HL-60/S4 treated with phorbol 12-myristate 13-acetate at 8.2 ng/mL for 4 days and 3 days (cell line): ENCODE data around the gene TLNRD1.

Experiments used
- in situ Hi-C: fragments of 300-500 bp; cut with MboI; formaldehyde crosslinking; loops from 2 replicates; pipeline ENCODE4 v1.15.0; 2022; ENCODE audit warnings: low sequenced_read_pairs

Gene TLNRD1

DNA sequence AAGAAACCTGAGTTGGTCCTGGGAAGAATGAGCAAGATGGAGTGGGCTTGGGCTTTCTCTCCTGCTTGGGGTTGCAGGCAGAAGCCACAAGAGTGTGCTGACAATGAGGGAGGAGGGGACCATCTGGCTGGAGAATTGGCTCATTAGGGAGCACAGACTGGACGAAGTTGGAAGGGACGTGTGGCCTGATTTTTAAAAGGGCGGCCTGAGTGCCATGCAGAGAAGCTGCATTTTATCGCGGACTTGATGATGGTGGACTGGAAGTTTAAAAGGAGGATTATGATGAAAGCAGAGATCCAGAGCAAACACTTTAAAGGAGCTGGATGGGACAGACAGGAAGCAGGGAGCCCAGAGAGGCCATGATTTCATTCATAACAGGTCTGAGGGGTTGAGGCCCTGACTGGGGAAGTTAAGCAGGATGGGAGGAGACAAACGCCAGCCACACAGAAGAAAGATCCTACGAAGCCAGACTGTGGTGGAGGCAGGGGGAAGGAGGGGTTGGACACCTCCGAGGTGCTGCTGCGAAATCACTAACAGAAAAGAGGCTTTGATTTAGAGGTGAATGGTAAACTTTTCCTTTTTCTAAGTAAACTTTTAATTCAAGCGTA lies 23.6 kb downstream of the TLNRD1 start:
- in situ Hi-C loops: no loop called here

DNA sequence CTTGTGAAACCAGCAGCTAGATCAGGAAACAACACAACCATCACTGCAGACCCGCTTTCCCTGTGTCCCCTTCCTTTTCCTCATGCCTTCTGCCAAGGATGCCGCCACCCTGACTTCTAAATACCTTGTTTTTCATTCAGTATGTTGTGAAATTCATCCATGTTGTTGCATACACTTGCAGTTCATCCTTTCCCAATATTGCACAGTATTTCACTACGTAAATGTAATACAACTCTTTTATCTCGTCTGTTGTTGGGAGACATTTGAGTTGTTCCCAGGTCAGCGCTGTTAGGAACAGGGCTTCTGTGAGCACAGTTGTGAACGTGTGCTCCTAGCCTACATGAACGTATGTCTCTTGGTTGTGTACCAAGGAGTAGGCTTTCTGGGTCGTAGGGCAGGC lies 24.2 kb downstream of the TLNRD1 start:
- in situ Hi-C loops: no loop called here

DNA sequence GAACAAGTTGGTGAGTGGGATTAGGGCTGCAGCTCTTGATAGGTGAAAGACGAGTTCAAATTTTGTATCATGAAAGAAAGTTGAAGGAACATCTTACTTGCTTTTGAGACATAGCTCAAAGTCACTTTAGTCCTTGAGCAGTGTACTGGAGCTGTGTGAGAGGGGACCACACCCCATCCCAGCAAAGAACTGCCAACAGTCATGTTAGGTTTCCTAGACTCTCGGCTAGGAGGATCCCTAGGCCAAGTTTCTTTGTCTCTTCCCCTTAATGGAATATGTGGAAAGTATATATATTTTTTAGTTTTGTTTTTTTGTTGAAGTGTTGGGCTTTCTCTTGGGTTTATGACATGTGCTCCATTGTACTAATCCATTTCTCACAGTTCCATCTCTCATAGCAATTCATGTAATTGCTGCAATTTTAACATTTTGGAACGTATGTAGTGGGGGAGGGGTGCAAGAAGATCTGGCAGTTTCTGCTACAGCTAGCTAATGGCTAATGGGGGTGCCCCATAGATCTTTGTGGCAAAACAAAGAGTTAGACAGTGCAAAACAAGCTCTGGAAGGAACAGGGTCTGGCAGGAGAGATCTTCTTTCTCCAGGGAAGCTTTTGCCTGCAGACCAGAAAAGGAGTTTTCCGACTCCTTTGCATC lies 25.1 kb downstream of the TLNRD1 start:
- in situ Hi-C loops: no loop called here

DNA sequence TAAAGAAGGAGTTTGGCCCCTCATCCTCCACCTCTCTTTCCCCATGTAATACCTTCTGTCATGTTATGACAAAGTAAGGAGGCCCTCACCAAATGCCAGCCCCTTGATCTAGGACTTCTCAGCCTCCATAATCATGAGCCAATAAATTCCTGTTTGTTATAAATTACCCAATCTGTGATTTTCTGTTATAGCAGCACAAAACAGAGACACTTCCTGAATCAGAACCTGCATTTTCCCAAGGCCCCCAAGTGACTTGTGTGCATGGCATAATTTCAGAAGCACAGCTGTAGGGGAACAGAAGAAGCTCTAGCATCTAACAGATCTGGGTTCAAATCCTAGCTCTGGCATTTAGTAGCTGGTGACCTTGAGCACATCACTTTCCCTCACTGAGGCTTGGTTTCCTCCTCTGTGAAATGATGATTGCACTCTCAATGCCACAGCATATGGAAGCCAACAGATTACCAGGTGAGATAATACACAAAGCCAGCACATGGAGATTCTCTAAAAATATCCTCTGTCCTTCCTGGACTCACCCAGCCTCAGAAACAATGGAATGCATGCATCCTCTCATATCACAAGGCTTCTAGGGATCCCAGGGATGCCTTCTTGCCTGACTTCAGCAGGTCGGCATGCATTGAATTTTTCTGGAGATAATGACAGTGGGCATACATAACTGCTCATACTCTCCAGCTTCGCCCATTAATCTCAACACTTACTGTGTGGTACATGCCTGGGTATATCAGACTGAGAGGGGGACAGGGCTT lies 26.3 kb downstream of the TLNRD1 start:
- in situ Hi-C loops: no loop called here

DNA sequence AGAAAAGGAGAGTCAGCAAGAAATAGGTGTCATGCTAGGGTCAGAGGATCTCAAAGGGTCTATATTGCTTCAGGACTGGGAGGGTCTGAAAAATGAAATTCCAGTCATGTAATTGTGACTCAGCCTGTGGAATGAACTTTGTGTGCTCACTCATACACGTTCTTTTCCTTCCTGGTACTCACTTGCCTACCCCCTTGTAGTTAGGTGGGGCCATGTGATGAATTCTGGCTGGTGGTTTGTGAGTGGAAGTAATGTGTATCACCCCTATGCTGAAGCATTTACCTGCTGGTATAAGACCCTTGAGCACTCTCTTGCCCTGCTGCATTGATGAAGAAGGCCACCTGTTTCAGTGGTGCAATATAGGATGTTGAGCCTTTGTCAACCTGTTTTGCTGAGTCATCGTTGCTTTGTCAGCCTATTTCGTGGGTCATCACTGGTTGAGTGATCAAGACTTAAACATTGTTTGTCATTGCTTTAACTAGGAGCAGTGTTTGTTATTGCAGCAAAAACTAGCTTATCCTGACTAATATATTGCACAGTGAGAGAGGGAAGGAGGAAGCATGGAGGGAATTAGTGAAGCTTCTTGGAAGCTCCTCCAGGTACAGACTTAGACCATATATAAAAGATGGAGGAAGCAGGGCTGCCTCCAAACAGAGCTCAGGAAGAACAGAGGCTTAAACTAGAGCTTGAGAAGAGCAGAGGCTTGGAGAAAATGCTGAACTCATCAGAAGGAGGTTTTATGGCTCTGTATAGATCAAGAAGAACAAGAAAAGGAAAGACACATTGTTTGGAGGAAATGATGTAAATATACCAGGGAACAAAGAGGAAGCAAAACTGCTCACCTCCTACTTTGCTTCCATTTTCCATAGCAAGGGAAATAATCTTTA lies 28.9 kb downstream of the TLNRD1 start:
- in situ Hi-C loops: no loop called here

DNA sequence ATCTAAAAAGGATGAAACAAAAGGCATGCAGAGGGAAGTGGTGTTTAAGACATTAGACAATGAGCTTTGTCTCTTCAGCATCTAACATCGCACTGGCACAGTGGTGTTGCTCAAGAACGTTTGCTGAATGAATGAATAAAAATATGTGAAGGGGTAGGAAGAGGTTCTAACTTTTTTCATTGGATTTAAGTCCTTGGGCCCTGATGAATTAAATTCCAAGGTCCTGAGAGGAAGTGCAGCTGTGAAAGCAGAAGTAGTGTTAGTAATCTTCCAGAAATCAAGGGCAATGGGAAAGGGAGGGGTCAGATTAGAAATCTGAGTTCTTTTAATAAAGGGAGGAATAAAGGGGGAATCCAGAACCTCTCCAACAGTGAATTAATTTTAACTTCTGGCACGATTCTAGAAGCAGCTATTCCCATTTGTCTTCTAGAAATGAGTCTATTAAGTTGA lies 29.6 kb downstream of the TLNRD1 start:
- in situ Hi-C loops: no loop called here

DNA sequence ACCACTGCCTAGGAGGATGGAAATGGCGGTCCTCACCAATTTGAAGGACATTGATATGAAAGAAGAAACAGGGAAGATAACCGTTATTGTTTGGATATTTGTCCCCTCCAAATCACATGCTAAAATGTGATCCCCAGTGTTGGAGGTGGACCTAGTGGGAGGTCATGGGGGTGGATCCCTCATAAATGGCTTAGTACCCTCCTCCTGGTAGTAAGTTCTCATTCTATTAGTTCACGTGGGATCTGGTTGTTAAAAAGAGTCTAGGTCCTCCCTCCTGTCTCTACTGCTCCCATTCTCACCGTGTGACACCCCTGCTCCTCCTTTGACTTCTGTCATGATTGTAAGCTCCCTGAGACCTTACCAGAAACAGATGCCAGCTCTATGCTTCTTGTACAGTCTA lies 30.5 kb downstream of the TLNRD1 start:
- in situ Hi-C loops: no loop called here

DNA sequence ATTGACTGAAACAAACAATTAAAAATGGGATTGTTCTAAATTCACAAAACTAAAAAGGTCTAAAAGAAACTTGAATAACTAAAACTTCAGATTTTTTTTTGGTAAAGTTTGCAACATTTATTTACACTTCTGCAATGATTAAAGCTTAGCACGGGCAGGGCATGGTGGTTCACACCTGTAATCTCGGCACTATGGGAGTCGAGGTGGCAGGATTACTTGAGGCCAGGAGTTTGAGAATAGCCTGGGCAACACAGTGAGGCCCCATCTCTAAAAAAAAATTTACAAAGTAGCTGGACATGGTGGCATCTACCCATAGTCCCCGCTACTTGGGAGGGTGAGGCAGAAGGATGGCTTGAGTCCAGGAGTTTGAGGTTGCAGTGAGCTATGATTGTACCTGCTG lies 31.6 kb downstream of the TLNRD1 start:
- in situ Hi-C loops: no loop called here

DNA sequence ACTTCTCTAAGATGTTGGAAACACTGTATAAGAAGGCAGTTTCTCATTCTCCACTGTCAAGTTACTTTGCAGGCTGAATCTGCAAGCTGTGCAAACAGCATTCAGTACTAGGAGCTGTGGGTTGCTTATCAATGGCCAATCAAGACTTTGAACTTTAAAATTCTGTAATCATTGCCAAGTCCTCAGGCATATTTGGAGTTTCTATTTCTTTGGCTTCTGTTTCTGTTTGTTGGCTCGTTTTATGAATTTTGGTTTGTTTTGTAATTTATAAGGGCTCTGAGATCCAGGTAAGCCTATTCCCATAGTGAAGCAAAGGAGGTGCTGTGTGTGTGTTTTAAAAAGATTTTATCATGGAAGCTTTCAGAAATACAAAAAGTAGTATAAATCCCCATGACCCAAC lies 32.1 kb downstream of the TLNRD1 start:
- in situ Hi-C loops: no loop called here

DNA sequence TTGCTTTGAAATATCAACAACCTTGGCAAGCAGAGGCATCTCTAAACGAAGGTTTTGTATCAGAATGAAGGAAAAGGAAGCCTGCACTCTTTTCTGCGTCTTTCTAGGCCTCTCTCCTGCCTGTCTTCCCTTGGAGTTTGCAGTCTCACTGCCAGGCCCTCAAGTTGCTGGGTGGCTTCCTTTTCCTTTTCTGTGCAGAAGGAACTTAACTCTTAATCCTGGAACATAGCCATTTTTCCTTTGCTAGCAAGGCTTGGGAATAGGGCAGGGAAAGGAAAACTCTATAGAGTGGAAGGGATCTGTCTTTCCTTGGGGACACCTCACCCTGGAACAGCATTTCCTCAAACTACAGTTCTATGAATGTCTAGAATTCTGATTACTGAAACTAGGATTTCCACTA lies 32.8 kb downstream of the TLNRD1 start:
- in situ Hi-C loops: no loop called here

DNA sequence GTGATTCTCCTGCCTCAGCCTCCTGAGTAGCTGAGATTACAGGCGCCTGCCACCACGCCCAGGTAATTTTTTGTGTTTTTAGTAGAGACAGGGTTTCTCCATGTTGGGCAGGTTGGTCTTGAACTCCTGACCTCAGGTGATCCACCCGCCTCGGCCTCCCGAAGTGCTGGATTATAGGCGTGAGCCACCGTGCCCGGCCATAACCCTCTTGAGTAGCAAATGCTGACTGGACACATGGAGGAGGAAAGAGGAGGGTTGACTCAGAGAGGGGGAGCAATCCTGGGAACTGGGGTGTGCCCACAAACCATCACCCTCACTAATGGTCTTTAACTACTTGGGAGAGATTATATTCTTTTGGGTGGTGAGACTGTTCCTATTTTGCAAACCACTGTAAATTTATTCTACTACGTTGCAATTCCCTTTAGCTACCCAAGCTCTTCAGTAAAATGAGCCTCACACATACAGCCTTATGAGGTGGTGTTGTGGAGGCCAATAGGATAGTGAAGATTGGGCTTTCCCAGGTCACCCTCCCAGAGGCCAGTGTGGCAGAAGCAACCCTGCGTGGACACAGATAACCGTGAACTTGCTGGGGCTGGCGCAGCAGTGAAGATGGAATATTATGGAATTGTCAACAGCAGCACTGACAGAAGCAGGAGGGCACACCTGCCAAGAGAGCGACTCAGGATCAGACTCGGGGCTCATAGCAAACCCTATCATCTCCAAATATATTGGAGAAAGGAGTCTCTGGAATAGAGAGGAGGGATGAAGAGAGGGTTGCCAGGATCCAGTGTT lies 37.4 kb downstream of the TLNRD1 start:
- in situ Hi-C loops: no loop called here

DNA sequence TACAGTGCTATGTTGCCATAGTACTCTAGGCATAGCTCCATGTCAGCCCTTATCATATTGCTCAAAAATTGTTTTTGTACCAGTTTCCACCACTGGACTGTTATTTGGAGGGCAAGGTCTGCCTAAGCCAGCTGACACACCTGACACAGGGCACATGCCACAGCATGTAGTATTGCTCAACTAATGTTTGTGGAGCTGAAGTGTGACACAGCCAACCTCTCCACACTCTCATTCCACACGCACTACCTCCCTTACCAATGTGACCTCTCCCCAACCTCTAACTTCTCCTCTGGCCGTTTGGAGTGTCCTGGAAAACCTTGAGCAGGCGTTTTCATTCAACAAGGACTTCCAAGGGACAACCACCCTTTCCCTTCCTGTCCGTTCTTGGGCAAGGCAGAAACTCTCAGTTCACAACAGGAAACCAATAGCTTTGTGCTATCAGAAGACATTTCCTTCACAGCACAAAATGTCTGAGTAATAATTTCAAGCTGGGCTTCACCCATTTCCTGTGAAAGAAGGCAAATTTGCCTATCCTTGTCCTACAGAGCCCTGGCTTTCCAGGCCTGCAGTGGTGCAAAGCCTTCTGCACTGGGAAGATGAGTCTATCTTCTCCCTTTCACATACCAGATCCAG lies 38.4 kb downstream of the TLNRD1 start:
- in situ Hi-C loops: no loop called here

DNA sequence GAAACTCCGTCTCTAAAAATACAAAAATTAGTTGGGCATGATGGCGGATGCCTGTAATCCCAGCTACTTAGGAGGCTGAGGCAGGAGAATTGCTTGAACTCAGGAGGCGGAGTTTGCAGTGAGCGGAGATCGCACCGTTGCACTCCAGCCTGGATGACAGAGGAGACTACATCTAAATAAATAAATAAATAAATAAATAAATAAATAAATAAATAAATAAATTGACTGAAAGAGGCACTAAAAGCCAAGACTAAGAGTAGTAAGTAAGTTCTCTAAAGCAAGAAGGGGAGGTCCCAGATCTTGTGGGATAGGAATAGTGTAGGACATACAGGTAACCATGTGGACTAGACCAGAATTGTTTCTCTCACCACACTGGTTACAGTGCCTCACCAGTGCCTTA lies 40.0 kb downstream of the TLNRD1 start:
- in situ Hi-C loops: no loop called here

DNA sequence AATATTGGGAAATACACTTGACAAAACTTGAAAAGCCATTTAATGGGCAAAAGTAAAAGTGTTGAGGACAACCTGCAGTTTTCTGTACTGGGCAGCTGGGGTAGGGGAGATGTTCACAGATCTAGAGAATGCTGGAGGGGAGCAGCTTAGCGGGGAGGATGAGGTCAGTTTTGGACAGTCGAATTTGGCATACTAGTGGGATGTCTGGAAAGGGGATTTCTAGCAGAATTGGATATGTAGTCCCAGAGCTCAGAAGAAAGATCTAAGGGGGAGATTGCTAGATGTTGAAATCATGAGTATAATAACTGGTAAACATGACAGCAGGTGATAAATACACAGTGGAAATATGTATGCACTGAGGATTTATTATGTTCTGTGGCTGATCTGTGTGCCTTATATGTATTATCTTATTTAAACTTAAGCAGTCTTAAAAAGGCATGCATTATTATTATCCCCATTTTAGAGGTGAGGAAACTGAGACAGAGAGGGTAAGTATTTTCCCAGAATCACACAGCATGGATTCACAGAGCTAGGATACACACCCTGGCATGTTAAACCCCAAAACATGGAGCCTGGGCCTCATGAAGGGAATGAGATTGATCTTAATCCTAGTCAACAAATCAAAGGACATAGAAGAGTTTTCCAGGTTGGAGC lies 42.7 kb downstream of the TLNRD1 start:
- in situ Hi-C loops: no loop called here

DNA sequence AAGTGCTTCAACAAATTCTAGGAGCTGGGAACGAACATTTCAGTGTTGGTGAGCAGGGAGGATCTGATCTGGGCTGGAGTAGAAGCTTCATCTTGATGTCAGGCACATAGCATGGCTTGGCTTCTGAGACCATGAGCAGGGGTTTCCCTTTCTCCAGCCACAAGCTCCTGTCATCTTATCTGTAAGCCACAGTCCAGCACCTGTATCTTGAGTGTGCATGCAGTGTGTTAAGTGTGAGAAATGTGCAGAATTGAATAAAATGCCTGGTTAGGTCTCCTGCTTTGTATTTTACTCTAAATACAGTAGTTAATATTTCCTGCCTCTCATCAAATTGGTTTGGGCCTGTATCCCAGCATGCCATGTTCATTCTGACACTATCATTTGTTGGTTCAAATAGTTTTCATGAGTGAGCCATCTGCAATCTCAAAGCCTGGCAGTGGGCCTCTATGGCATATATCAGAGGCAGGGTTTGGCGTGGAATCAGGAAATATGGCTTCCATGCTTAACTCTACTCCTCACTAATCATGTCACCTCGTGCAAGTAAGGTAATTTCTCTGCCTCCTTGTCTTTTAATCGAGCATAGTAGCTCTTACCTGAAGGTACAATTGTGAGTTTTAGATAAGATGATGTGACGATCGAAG lies 43.3 kb downstream of the TLNRD1 start:
- in situ Hi-C loops: no loop called here

DNA sequence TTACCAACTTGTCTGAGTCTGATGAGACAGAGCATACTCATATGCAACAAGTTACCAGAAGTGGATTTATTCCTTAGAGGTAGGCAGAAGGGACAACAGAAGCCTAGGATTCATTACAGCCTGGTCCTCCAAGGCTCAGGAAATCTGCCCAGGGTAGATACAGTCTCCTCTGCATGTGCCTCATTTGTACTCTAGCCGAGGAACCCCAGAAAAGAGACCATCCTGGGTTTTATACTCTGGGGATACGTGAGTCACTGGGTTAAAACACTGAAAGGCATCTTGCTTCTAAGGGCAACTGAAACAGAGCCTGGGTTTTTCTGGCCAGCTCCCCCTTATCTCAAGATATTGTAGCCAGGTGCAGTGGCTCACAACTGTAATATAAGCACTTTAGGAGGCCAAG lies 45.6 kb downstream of the TLNRD1 start:
- in situ Hi-C loops: no loop called here

DNA sequence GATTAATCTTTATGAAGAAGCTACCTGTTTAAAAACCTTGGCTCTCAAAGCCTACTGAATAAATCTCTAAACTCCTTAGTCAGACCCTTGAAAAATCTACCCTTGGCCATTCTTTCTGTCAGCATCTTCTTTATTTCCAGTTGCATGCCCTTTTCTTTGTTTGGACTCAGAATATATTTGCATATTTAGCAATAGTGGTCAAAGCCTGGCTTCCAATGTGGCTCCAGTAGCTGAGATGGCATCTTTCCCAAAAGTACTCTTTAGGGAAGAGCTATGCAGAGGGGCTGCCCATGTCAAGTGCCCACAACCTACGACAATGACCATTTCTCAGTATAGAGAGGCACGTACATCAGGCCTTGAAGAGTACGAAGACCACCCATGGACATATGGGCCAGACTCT lies 47.2 kb downstream of the TLNRD1 start:
- in situ Hi-C loops: no loop called here

DNA sequence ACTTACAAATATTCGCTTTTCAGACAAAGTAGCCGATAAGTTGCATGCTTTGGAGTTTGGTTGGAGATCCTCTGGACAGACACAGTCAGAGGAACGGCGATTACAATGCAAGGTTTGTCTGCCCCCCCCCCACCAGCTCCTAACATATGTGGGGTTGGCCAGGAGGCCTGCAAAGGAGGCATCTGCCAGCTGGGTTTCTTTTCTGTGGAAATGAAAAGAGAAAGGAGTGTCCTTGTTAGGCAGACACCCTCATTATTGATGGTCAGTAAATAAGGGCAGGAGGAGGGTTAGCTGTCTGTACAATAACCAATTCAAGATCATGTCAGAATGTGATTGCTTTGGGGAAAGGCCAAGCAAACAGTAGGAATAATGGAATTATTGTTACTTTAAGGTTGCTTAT lies 49.1 kb downstream of the TLNRD1 start:
- in situ Hi-C loops: no loop called here

DNA sequence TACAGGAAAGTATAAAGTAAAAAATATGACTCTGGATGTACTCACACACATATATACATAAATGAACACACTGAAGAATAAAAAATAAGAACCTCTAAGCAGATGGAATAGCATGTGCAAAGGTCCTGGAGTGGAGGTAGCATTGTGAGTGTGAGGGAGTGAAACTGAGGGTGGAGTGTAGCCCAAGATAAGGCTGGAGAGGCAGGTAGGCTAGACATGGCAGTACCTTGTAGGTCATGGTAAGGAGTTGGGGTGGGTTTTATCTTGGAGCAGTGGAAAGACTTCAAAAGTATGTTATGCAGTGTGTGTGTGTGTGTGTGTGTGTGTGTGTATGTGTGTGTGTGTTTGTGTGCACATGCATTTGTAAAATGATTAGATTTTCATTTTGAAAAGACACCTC lies 49.5 kb downstream of the TLNRD1 start:
- in situ Hi-C loops: no loop called here
